ENCODE measurements around the gene KRT71.

The KRT71 gene

DNA sequence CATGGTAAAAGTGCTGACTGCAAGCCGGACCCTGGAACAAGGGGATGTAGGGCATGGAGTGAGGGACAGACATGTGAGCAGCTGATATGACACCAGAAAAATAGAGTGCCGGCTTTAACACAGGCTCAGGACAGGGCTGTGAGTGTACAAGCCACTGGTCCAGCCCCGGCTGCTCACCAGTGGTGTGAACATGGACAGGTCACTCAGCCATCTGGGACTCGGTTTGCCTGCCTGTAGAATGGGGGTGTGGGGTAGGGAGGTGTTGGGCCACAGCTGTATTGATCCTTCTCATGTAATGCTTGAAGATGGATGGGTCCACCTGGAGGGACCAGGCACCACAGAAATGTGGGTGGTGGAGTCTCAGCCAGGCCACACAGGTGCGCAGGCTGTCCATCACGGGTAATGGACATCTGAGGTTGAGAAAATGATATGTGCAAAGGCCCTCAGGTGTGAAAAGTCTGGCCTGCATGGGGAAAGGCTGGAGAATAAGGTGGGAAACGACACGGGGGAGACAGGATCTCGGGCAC, 31.3 kb upstream of the KRT71 start:
- H3K9ac ChIP-seq (ENCODE audit: low read length) = no peak overlapping the region
- H3K9me2 ChIP-seq (ENCODE audit: low read depth, low read length) = no peaks in the 10 kb centered on the region
- no peaks in the 10 kb centered on the region for H4K20me1 ChIP-seq (ENCODE audit: insufficient read depth, low read length)
- TF ChIP-seq, protein P1, sequence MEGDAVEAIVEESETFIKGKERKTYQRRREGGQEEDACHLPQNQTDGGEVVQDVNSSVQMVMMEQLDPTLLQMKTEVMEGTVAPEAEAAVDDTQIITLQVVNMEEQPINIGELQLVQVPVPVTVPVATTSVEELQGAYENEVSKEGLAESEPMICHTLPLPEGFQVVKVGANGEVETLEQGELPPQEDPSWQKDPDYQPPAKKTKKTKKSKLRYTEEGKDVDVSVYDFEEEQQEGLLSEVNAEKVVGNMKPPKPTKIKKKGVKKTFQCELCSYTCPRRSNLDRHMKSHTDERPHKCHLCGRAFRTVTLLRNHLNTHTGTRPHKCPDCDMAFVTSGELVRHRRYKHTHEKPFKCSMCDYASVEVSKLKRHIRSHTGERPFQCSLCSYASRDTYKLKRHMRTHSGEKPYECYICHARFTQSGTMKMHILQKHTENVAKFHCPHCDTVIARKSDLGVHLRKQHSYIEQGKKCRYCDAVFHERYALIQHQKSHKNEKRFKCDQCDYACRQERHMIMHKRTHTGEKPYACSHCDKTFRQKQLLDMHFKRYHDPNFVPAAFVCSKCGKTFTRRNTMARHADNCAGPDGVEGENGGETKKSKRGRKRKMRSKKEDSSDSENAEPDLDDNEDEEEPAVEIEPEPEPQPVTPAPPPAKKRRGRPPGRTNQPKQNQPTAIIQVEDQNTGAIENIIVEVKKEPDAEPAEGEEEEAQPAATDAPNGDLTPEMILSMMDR (IDR thresholded peaks at IDR 0.05; ENCODE audit: low read length) = no peak
- no peak for TF ChIP-seq EZH2 (IDR thresholded peaks at IDR 0.05; ENCODE audit: borderline replicate concordance, low read length)
- no peaks in the 10 kb centered on the region for H3K27me3 ChIP-seq (ENCODE audit: insufficient read depth, low read length)
- H3K4me1 ChIP-seq (ENCODE audit: insufficient read depth, low read length, severe bottlenecking) = no peaks in the 10 kb centered on the region
- H3K36me3 ChIP-seq (ENCODE audit: insufficient read depth, low read length) = no peaks in the 10 kb centered on the region
- H3K9me3 ChIP-seq (ENCODE audit: low read length) = no peaks in the 10 kb centered on the region
- H3K4me3 ChIP-seq (ENCODE audit: low read depth, low read length, poor library complexity, severe bottlenecking) = no peak overlapping the region
- H3F3A ChIP-seq (ENCODE audit: insufficient read depth, low read length) = no peaks in the 10 kb centered on the region
- H3K79me2 ChIP-seq (ENCODE audit: insufficient read depth, low read length) = no peaks in the 10 kb centered on the region
- H3K27ac ChIP-seq (ENCODE audit: low read depth, low read length, poor library complexity, severe bottlenecking) = no peak overlapping the region
- no peak overlapping the region for H2AFZ ChIP-seq (ENCODE audit: low read length)
- no peak overlapping the region for H3K4me2 ChIP-seq (ENCODE audit: low read length)

DNA sequence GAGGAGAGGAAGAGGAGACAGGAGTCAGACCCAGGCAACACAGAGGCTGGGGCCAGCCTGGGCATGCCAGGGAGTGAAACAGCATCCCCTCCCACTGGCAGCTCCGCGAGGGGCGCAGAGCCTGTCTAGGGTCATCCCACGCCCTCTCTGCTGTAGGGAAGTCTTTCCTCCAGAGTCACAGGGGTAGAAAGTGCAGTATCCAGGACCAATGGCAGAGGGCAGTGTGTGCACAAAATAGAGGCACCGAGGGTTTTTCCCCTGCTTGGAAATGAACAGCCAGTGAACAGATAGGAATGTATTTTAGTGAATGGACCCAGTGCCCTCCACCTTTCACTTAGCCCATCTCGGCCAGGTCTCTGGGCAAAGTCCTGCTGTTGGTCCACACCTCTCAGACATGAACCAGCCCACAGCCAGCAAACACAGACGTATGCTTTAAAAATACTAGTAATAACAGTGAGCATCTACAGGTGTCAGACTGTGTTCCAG, 30.1 kb upstream of the KRT71 start:
- TF ChIP-seq EZH2 (IDR thresholded peaks at IDR 0.05; ENCODE audit: borderline replicate concordance, low read length) = no peak
- TF ChIP-seq, protein P1 (IDR thresholded peaks at IDR 0.05; ENCODE audit: low read length) = peak; percentile 58
- no peaks in the 10 kb centered on the region for H3F3A ChIP-seq (ENCODE audit: insufficient read depth, low read length)
- no peak overlapping the region for H3K4me3 ChIP-seq (ENCODE audit: low read depth, low read length, poor library complexity, severe bottlenecking)
- H3K9ac ChIP-seq (ENCODE audit: low read length) = no peak overlapping the region
- no peak overlapping the region for H2AFZ ChIP-seq (ENCODE audit: low read length)
- no peak overlapping the region for H3K4me2 ChIP-seq (ENCODE audit: low read length)
- no peaks in the 10 kb centered on the region for H3K79me2 ChIP-seq (ENCODE audit: insufficient read depth, low read length)
- H3K27ac ChIP-seq (ENCODE audit: low read depth, low read length, poor library complexity, severe bottlenecking) = no peak overlapping the region
- H3K9me3 ChIP-seq (ENCODE audit: low read length) = no peaks in the 10 kb centered on the region
- H3K27me3 ChIP-seq (ENCODE audit: insufficient read depth, low read length) = no peaks in the 10 kb centered on the region
- no peaks in the 10 kb centered on the region for H4K20me1 ChIP-seq (ENCODE audit: insufficient read depth, low read length)
- no peaks in the 10 kb centered on the region for H3K4me1 ChIP-seq (ENCODE audit: insufficient read depth, low read length, severe bottlenecking)
- no peaks in the 10 kb centered on the region for H3K36me3 ChIP-seq (ENCODE audit: insufficient read depth, low read length)
- H3K9me2 ChIP-seq (ENCODE audit: low read depth, low read length) = no peaks in the 10 kb centered on the region

DNA sequence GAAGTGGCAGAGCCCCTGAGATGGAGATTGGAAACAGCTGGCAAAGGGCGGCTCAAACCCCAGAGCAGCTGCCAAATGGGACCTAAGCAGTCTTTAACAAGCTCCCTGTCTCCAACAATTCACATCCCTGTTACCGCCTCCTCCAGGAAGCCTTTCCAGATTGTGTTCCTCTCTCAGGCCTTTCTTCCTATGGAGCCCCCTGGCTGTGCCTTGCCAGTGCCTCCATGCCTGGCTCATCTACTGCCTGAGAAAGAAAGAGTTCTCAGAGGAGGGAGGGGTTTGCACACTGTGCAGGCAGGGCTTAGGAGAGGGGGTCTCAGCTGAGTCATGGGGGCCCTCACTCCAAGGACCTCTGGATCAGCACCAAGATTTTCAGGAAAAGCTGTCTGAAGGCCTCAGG, 29.5 kb upstream of the KRT71 start:
- H3K79me2 ChIP-seq (ENCODE audit: insufficient read depth, low read length) = no peaks in the 10 kb centered on the region
- H3K4me2 ChIP-seq (ENCODE audit: low read length) = no peak overlapping the region
- no peak overlapping the region for H2AFZ ChIP-seq (ENCODE audit: low read length)
- TF ChIP-seq EZH2 (IDR thresholded peaks at IDR 0.05; ENCODE audit: borderline replicate concordance, low read length) = no peak
- TF ChIP-seq, protein P1 (IDR thresholded peaks at IDR 0.05; ENCODE audit: low read length) = no peak
- no peaks in the 10 kb centered on the region for H3K4me1 ChIP-seq (ENCODE audit: insufficient read depth, low read length, severe bottlenecking)
- H3K27me3 ChIP-seq (ENCODE audit: insufficient read depth, low read length) = no peaks in the 10 kb centered on the region
- H3K27ac ChIP-seq (ENCODE audit: low read depth, low read length, poor library complexity, severe bottlenecking) = no peak overlapping the region
- H3K9ac ChIP-seq (ENCODE audit: low read length) = no peak overlapping the region
- no peaks in the 10 kb centered on the region for H3K36me3 ChIP-seq (ENCODE audit: insufficient read depth, low read length)
- H4K20me1 ChIP-seq (ENCODE audit: insufficient read depth, low read length) = no peaks in the 10 kb centered on the region
- H3K9me3 ChIP-seq (ENCODE audit: low read length) = no peaks in the 10 kb centered on the region
- no peaks in the 10 kb centered on the region for H3K9me2 ChIP-seq (ENCODE audit: low read depth, low read length)
- no peak overlapping the region for H3K4me3 ChIP-seq (ENCODE audit: low read depth, low read length, poor library complexity, severe bottlenecking)
- no peaks in the 10 kb centered on the region for H3F3A ChIP-seq (ENCODE audit: insufficient read depth, low read length)

All from OCI-LY1 (cell line).